Fibroblast of skin of left biceps (primary cell): ENCODE data around the gene PPP1R16B.

Experiments
- DNase-seq, 2 experiments: peaks; one replicate each; pipeline ENCODE4 v3.0.0-alpha.2; 2013; ENCODE audit warnings: low read depth in 2 of 2

PPP1R16B gene

DNA sequence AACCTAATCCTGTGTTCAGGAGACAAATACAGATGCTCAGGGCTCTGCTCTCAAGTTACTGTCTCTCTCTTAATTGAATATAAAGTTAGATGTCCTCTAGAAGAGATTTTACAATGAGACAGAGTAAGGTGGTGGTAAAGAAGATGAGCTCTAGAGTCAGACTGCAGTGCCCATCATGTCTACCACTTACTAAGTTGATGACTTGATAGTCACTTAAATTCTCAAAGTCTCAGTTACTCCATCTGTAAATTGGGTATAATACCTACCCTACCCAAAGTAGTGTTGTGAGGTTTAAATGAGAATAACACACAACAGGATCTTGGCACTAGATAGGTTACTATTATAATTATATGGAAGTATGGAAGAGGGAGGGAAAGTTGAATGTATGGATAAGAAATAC lies 158.2 kb downstream of the PPP1R16B start:
- DNase-seq = no peak

DNA sequence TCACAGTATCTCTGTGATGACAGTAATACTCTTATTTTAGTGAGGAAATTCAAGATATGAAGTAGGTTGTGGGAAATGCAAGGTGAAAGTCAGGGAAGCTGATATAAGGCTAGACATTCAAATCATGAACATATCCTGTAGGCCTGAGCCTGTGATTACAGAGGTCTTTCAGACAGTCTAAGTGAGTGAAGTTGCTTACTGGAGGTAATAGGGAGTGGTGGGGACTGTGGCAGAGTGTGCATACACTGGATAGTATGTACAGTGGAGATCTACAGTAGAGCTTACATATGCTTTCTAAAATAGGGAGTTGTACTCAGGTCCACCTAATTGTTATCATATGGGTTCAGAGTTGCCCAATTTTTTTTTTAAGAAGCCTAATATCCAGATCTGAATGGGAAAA lies 159.8 kb downstream of the PPP1R16B start:
- no peak for DNase-seq

DNA sequence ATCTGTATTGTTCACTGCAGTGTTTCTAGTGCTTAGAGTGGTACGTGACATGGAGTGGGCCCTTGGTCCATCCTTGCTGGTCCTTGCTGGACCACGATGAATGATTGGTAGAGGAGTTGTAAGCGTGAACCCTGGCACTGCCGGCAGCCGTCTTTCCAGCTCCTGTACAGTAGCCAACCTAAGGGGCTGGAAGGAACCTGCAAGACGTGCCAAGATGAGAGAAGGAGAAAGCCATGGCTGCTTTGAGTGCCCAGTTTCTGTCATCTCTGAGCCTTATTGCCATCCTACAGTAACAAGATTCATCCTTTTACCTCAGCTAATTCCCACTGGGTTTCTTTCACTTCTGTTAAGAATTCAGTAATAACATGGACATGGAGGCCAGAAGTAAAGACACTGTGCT lies 162.6 kb downstream of the PPP1R16B start:
- DNase-seq = no peak

DNA sequence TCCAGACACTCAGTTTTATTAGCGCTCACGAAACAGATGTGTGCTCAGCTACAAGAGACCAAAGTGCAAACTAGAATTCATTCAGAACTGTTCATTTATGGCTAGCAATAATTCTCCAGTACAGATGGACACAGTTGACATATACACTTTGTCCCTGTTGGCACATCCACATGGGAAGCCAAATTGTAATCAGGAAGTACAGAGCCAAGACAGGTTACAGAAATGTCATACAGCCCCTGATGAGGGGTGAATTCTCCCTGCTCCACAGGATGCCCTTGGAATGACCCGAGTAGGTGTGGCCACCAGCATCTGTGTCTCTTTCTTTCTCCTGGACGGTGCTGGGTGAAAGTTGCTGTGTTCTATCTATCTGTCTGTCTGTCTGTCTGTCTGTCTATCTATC lies 164.2 kb downstream of the PPP1R16B start:
- DNase-seq = no peak

DNA sequence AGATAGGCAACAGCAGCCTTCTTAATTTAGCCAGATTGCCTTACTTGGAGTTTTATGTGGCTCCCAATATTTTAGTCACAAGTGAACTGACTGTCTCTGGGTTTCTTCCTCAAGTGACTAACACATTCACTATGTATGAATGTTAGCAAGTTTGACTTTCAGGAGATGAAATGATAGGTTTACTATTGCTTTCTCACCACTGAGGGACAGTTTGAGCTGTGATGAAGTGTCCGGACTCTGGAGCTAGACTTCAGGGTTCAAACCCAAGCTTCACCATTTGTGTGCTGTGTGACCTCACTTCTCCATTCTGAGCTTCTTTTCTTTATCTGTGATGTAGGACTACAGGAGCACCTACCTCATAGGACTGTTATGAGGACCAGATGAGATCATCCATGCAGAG lies 164.8 kb downstream of the PPP1R16B start:
- DNase-seq = peak; percentile 53 to 55
